ENCODE results near the gene FILIP1. TPM values are rescaled to one million over a fixed set of nuclear protein-coding genes. Genes with fewer than 3 reads are reported as not detected.

FILIP1 gene
- total and polyA plus RNA-seq, 2 of the 8 experiments (the other 6 are each of a cell fraction or from before 2014, with no cell fraction given) = 2.4 to 5.7 TPM

DNA sequence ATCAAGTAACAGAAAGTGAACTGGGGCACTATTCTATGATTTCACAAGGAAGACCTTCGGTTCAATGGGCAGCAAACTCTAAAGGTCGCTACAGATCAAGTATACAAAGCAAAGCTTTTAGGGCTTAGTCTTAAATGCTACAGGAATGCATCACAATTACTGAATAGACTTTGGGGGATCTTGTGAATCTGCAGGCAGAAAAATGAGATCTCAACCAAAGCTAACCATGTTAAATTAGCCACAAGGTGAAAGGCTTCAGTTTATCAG is 111.0 kb downstream of the FILIP1 start:
- Histone ChIP-seq H3K4ac (replicated peaks; ENCODE audit: insufficient read length, low read depth, low read length) (no peak overlapping the region), H2BK15ac (ENCODE audit: low read length) (no peak overlapping the region), H3K14ac (ENCODE audit: insufficient read length) (no peak overlapping the region), H3K23ac (ENCODE audit: insufficient read length) (no peak overlapping the region), H2AFZ (ENCODE audit: low read length) (no peak overlapping the region), H3K4me2 (ENCODE audit: insufficient read depth in 1 of 2, low read depth in 2 of 2, low read length in 2 of 2) (no peak overlapping the region), H3K79me2 (ENCODE audit: control insufficient read depth in 1 of 2, insufficient read depth in 2 of 2, low read length in 2 of 2) (no peaks in the 10 kb centered on the region), H3K18ac (ENCODE audit: extremely low read depth, low read length) (no peak overlapping the region), H3K9ac (replicated peaks in 1 of 4; ENCODE audit: extremely low read depth in 1 of 4, low read depth in 3 of 4, low read length in 3 of 4) (no peak overlapping the region), H4K91ac (replicated peaks; ENCODE audit: insufficient read length, low read length) (no peak overlapping the region), H3K23me2 (ENCODE audit: low read depth, low read length) (no peaks in the 10 kb centered on the region), H2BK120ac (replicated peaks; ENCODE audit: low read depth, low read length) (no peak overlapping the region), H2AK5ac (ENCODE audit: low read depth, low read length) (no peak overlapping the region), H4K20me1 (replicated peaks in 1 of 2; ENCODE audit: control insufficient read depth in 1 of 2, insufficient read depth in 2 of 2, low read length in 2 of 2) (no peaks in the 10 kb centered on the region), H3K4me1 (replicated peaks in 1 of 4; ENCODE audit: control insufficient read depth in 3 of 4, insufficient read depth in 4 of 4, low read length in 3 of 4) (peaks cover 0 to 10% (median 2%) of the 10 kb centered on the region in 4 experiments; a peak in 4 of 7 replicates), H3K56ac (replicated peaks; ENCODE audit: insufficient read length, low read depth, low read length) (no peak overlapping the region), H2BK20ac (ENCODE audit: low read length) (no peak overlapping the region), H3K36me3 (ENCODE audit: control insufficient read depth in 2 of 4, insufficient read depth in 4 of 4, low read length in 3 of 4) (no peaks in the 10 kb centered on the region), H3K4me3 (ENCODE audit: extremely low read depth in 1 of 4, insufficient read depth in 2 of 4, low read depth in 3 of 4, low read length in 4 of 4) (no peak overlapping the region), H4K5ac (ENCODE audit: insufficient read length, low read depth, low read length) (no peak overlapping the region), H2BK5ac (ENCODE audit: low read depth, low read length) (no peak overlapping the region), H4K8ac (ENCODE audit: extremely low read depth, insufficient read depth, low read length) (no peak overlapping the region), H3K79me1 (ENCODE audit: low read depth, low read length) (no peaks in the 10 kb centered on the region), H3K27ac (ENCODE audit: low read depth, low read length) (no peak overlapping the region), H2BK12ac (ENCODE audit: low read depth, low read length) (no peak overlapping the region), H3K9me3 (ENCODE audit: insufficient read depth in 2 of 2, low read depth in 1 of 2, low read length in 1 of 2) (no peaks in the 10 kb centered on the region), H3K27me3 (replicated peaks in 1 of 4; ENCODE audit: control insufficient read depth in 3 of 4, extremely low read depth in 1 of 4, insufficient read depth in 3 of 4, low read length in 3 of 4) (no peaks in the 10 kb centered on the region)
- FAIRE-seq (no peak), DNase-seq (ENCODE audit: low read depth in 1 of 2, low spot score in 2 of 2) (no peak)
- 78% methylated on average over 2 of the region's 2 CpGs; no CpG with 5 or more reads in 1 of the 2 experiments for WGBS, 2 experiments (ENCODE audit: extremely low coverage in 1 of 2, insufficient coverage in 1 of 2, insufficient read length in 1 of 2, insufficient replicate concordance in 2 of 2, low coverage in 1 of 2, low lambda C conversion rate in 2 of 2, missing lambda C conversion rate in 1 of 2)
- POLR2A ChIA-PET (ENCODE audit: partially characterized antibody) = no interaction called here
- CTCF ChIA-PET (ENCODE audit: partially characterized antibody) = interaction anchor here (1.0 to 2.0 kb wide), 2 partner anchors 11 to 14 kb away, joined by 4 to 10 read pairs; no protein-coding TSS in a partner anchor
- no peak for TF ChIP-seq NANOG (IDR thresholded peaks at IDR 0.05; ENCODE audit: insufficient read depth, low read depth, low read length, poor library complexity, severe bottlenecking)
- TF ChIP-seq JUND (IDR thresholded peaks at IDR 0.05; ENCODE audit: low read length) = no peak
- TF ChIP-seq BRCA1 (IDR thresholded peaks at IDR 0.05; ENCODE audit: low read depth, low read length) = no peak
- no peak for TF ChIP-seq TAF7 (optimal IDR thresholded peaks at IDR 0.05; ENCODE audit: borderline replicate concordance, low read depth, low read length)

Measured in H1 (cell line).